ENCODE data around the gene CYB561D1. TPM values are rescaled to one million over a fixed set of nuclear protein-coding genes. Genes with fewer than 3 reads are reported as not detected.
"Not testable (repeated sequence)": the region's sequence is repeated elsewhere in the genome, so short reads cannot be mapped to it uniquely, and the experiment has no call there.

CYB561D1 gene, protein sequence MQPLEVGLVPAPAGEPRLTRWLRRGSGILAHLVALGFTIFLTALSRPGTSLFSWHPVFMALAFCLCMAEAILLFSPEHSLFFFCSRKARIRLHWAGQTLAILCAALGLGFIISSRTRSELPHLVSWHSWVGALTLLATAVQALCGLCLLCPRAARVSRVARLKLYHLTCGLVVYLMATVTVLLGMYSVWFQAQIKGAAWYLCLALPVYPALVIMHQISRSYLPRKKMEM
- total RNA-seq (2014; rRNA removed; shearing (Covaris generic)) (9.5 and 9.6 TPM in 2 replicates), polyA plus RNA-seq (2016; fragmentation: Nextera tagmentation; extraction: Ambion mirVana) (5.5 and 5.9 TPM in 2 replicates)

DNA sequence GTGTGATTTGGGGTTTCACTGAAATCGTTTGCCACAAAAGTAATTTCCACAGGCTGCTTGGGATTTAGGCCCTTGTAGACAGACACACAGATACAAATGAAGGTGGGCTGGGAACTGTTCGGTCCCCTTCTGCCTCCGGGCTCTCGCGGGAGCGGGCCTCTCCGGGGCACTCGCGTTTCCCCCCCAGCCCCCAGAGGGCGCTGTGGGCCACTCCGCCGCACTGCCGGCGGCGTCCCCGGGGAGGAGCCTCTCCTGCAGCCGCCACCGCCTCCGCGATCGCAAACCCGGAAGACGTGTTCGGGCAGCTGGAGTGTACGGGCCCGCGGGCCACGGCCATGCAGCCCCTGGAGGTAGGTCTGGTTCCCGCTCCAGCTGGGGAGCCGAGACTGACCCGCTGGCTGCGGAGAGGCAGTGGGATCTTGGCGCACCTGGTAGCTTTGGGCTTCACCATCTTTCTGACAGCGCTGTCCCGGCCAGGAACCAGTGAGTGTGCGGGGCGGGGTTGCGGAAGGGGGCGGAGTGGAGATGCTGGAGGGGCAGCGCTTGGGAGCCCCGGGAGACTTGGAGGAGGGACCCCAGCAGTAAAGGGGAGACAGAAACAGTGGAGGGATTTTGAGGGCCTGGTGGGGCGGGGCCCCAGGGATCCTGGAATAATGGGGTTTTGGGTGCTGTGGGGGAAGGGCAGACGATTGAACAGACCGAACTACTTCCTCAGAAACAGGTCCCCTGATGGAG, at the start of gene CYB561D1:
TSS of gene CYB561D1 (plus strand) at position 290 of the 735 bp plus-strand sequence. CDS start at position 336, 46 bp downstream.
- Histone ChIP-seq H2AFZ (peak within 1 kb of the TSS; percentile 91), H3K4me2 (ENCODE audit: unreplicated experiment) (peak within 1 kb of the TSS; percentile 72), H3K27me3 (replicated peaks; ENCODE audit: insufficient read depth) (no peaks in the 10 kb centered on the region), H4K20me1 (ENCODE audit: insufficient read depth) (no peaks in the 10 kb centered on the region), H3K9me3 (ENCODE audit: low read depth) (no peaks in the 10 kb centered on the region), H3F3A (ENCODE audit: insufficient read depth) (no peaks in the 10 kb centered on the region), H3K36me3 (ENCODE audit: low read depth) (0 out of 2 replicates have a peak, but pooled peaks cover 5% of the 10 kb centered on the region), H3K27ac (peak within 1 kb of the TSS; percentile 25; the same call in 1 of the 2 replicates), H3K9ac (peak within 1 kb of the TSS; percentile 74), H3K9me2 (ENCODE audit: insufficient read depth) (no peaks in the 10 kb centered on the region), H3K79me2 (ENCODE audit: insufficient read depth) (peaks cover 29% of the 10 kb centered on the region), H3K4me3 (peak within 1 kb of the TSS; percentile 93), H3K4me1 (ENCODE audit: insufficient read depth) (peaks cover 5% of the 10 kb centered on the region)
- 1% methylated on average over 29 to 37 of the region's 44 CpGs for WGBS, 2 experiments (ENCODE audit: low coverage in 1 of 2, low lambda C conversion rate in 2 of 2, missing lambda C conversion rate in 2 of 2)
- in situ Hi-C loops (cut with MboI), result loop anchor here (5.0 kb wide), 1 partner anchor 38 kb away; no protein-coding TSS in a partner anchor
- TF ChIP-seq EZH2 (IDR thresholded peaks at IDR 0.05; ENCODE audit: insufficient read depth, poor library complexity, severe bottlenecking) (no peak), EZH2phosphoT487 (IDR thresholded peaks at IDR 0.05; ENCODE audit: insufficient read depth, low read depth) (no peak)
- DNase-seq, result peak; percentile 93

DNA sequence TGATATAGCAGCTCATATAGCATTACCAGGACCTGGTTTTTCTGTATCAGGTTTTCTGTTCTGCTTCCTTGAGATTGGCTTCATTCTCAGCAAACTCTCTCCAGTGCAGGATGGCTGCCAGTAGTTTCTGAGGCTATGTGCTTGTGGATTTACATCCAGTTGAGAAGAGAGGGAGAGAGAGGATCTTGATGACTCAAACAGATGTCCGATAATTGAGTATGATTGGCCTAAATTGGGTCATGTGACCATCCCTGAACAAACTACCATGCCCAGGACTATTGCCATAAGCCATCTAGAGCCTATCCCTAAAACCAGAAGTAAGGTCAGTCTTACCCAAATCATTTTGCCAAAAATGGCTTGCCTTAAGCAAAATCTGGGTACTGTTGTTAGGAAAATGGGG, 49.5 kb upstream of the CYB561D1 start:
- Histone ChIP-seq H3K27ac (no peak overlapping the region), H3K36me3 (ENCODE audit: low read depth) (no peaks in the 10 kb centered on the region), H3K9me3 (ENCODE audit: low read depth) (no peaks in the 10 kb centered on the region), H3K9me2 (ENCODE audit: insufficient read depth) (no peaks in the 10 kb centered on the region), H4K20me1 (ENCODE audit: insufficient read depth) (no peaks in the 10 kb centered on the region), H3K9ac (no peak overlapping the region), H3K4me1 (ENCODE audit: insufficient read depth) (peaks cover 29% of the 10 kb centered on the region), H3K27me3 (replicated peaks; ENCODE audit: insufficient read depth) (no peaks in the 10 kb centered on the region), H2AFZ (no peak overlapping the region), H3K4me3 (no peak overlapping the region), H3F3A (ENCODE audit: insufficient read depth) (peaks cover 9% of the 10 kb centered on the region; the same call in 1 of the 2 replicates), H3K79me2 (ENCODE audit: insufficient read depth) (no peaks in the 10 kb centered on the region), H3K4me2 (ENCODE audit: unreplicated experiment) (no peak overlapping the region)
- in situ Hi-C loops (cut with MboI), result no loop called here
- peak; percentile 10 for DNase-seq
- WGBS, 2 experiments (ENCODE audit: low coverage in 1 of 2, low lambda C conversion rate in 2 of 2, missing lambda C conversion rate in 2 of 2), result 48 to 65% methylated on average over 1 of the region's 1 CpG
- no peak for TF ChIP-seq EZH2 (IDR thresholded peaks at IDR 0.05; ENCODE audit: insufficient read depth, poor library complexity, severe bottlenecking)
- no peak for TF ChIP-seq EZH2phosphoT487 (IDR thresholded peaks at IDR 0.05; ENCODE audit: insufficient read depth, low read depth)

DNA sequence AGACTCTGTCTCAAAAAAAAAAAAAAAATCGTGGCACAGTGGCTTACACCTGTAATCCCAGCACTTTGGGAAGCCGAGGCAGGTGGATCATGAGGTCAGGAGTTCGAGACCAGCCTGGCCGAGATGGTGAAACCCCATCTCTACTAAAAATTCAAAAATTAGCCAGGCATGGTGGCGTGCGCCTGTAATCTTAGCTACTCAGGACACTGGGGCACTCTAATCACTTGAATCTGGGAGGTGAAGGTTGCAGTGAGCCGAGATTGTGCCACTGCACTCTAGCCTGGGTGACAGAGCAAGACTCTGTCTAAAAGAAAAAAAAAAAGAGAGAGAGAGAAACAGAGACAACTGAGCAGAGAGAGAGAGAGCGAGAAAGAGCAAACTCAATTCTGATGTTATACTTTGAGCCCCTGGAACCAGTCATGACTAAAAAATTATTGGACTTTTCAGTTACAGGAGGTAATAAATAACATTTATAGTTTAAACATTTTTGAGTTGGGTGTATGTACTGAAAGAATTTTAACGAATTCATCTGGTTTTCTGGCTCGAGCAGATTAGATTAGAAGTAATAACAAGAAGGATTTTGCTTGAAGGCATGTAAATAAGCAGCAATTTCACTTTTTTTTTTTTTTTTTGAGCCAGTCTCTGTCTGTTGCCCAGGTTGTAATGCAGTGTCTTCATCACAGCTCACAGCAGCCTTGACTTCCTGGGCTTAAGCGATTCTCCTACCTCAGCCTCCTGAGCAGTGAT, 47.8 kb upstream of the CYB561D1 start:
- in situ Hi-C loops (cut with MboI); H3K79me2 ChIP-seq (ENCODE audit: insufficient read depth); H3K27ac ChIP-seq; H3K4me2 ChIP-seq (ENCODE audit: unreplicated experiment); H3K27me3 ChIP-seq (replicated peaks; ENCODE audit: insufficient read depth); H4K20me1 ChIP-seq (ENCODE audit: insufficient read depth); H3K36me3 ChIP-seq (ENCODE audit: low read depth); H3K9me3 ChIP-seq (ENCODE audit: low read depth); H3K9me2 ChIP-seq (ENCODE audit: insufficient read depth); H3F3A ChIP-seq (ENCODE audit: insufficient read depth); H3K9ac ChIP-seq: not testable (repeated sequence)
- DNase-seq, result peak; percentile 51
- Histone ChIP-seq H3K4me1 (ENCODE audit: insufficient read depth) (peaks cover 16% of the 10 kb centered on the region), H3K4me3 (peak overlapping the region; percentile 22; the same call in 1 of the 2 replicates), H2AFZ (peak overlapping the region; percentile 55)
- 43 to 59% methylated on average over 10 to 11 of the region's 11 CpGs for WGBS, 2 experiments (ENCODE audit: low coverage in 1 of 2, low lambda C conversion rate in 2 of 2, missing lambda C conversion rate in 2 of 2)

DNA sequence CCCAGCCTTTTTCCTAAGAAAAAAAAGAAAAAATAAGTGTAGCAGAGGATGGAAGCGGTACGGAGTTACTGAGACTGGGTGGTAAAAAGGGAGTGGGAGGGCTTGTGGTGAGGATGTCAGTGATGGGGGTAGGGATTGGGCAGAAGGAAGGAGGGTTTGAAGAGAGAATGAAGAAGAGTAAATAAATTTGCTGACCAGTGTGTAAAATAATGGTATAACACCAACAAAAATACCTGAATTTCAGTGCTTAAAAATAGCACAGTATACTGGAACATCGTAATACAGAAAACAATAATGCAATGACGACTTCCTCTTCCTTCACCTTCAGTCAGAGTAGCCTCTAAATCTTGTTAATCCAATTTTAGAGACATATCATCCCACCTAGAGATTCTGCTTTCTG, 46.4 kb upstream of the CYB561D1 start:
- Histone ChIP-seq H3K9me3 (ENCODE audit: low read depth) (no peaks in the 10 kb centered on the region), H4K20me1 (ENCODE audit: insufficient read depth) (no peaks in the 10 kb centered on the region), H3F3A (ENCODE audit: insufficient read depth) (peaks cover 5% of the 10 kb centered on the region; the same call in 1 of the 2 replicates), H3K4me3 (no peak overlapping the region), H3K9ac (no peak overlapping the region), H3K4me1 (ENCODE audit: insufficient read depth) (peaks cover 10% of the 10 kb centered on the region), H3K4me2 (ENCODE audit: unreplicated experiment) (no peak overlapping the region), H2AFZ (peak overlapping the region; percentile 9; the same call in 1 of the 2 replicates), H3K27me3 (replicated peaks; ENCODE audit: insufficient read depth) (no peaks in the 10 kb centered on the region), H3K27ac (no peak overlapping the region), H3K9me2 (ENCODE audit: insufficient read depth) (no peaks in the 10 kb centered on the region), H3K79me2 (ENCODE audit: insufficient read depth) (no peaks in the 10 kb centered on the region), H3K36me3 (ENCODE audit: low read depth) (no peaks in the 10 kb centered on the region)
- no peak for TF ChIP-seq EZH2 (IDR thresholded peaks at IDR 0.05; ENCODE audit: insufficient read depth, poor library complexity, severe bottlenecking)
- TF ChIP-seq EZH2phosphoT487 (IDR thresholded peaks at IDR 0.05; ENCODE audit: insufficient read depth, low read depth), result no peak
- 40 to 52% methylated on average over 4 of the region's 4 CpGs for WGBS, 2 experiments (ENCODE audit: low coverage in 1 of 2, low lambda C conversion rate in 2 of 2, missing lambda C conversion rate in 2 of 2)
- in situ Hi-C loops (cut with MboI), result no loop called here
- DNase-seq, result no peak

All from GM23248 (cell line).